ENCODE data around the gene KCNH6.

The KCNH6 gene

DNA sequence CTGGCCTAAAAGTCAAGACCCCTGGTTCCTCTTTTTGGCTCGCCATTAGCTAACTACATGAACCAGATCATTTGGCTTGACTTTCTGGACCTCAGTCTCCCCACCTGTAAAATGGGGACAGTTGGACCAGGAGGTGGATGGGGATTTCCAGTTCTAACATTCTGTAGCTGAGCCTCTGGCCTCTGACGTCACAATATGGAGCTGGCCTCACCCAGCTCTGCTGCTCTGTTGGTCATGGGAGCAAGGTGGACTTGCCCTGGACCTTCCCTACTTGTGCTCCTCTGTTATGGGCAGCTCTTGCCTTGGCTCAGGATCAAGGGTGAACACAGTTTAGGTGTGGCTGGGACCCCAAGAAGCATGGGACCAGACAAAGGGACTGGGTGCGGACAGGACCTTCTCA is 16.5 kb upstream of the KCNH6 start:
- intact Hi-C loops (cut with micrococcal nuclease), result no loop called here
- Mint-ChIP-seq H3K36me3 (ENCODE audit: low read depth) (peaks cover 11% of the 10 kb centered on the region), H3K27me3 (peaks cover 9% of the 10 kb centered on the region), H3K27ac (no peak overlapping the region), H3K4me1 (ENCODE audit: low read depth) (peaks cover 37% of the 10 kb centered on the region), H3K9me3 (peaks cover 21% of the 10 kb centered on the region), H3K4me3 (no peak overlapping the region)

DNA sequence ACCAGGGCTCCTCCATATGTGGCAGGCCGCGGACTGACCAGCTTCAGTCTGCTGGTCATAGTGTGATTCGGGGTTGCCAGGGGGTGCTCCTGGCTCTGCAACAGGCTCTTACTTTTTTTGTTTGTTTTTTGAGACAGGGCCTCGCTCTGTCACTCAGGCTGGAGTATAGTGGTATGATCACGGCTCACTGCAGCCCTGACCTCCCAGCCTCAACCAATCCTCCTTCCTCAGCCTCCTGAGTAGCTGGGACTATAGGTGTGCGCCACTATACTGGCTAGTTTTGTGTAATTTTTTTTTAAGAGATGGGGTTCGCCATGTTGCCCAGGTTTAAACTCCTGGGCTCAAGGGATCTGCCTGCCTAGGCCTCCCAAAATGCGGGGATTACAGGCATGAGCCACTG is 11.8 kb upstream of the KCNH6 start:
- H3K9me3 Mint-ChIP-seq, result peaks cover 5% of the 10 kb centered on the region
- peaks cover 27% of the 10 kb centered on the region for H3K27me3 Mint-ChIP-seq
- no peaks in the 10 kb centered on the region for H3K36me3 Mint-ChIP-seq (ENCODE audit: low read depth)
- intact Hi-C loops (cut with micrococcal nuclease), result no loop called here
- no peak overlapping the region for H3K27ac Mint-ChIP-seq
- peaks cover 7% of the 10 kb centered on the region for H3K4me1 Mint-ChIP-seq (ENCODE audit: low read depth)
- no peak overlapping the region for H3K4me3 Mint-ChIP-seq

DNA sequence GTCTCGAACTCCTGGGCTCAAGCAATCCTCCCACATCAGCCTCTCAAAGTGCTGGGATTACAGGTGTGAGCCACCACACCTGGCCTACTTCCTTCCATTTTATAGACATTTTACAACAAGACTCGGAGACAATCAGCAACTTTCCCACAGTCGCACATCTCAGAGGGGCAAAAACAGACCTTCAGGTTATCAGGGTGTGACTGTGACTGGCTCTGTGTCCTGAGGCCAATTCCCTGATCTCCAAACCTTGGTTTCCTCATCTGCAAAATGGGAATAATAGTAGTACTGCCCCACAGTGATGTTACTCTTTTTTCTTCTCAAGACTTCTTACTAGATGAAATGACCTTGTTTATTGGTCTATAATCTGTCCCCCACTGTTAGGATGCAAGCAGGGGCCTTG is 10.8 kb upstream of the KCNH6 start:
- H3K36me3 Mint-ChIP-seq (ENCODE audit: low read depth), result no peaks in the 10 kb centered on the region
- peaks cover 7% of the 10 kb centered on the region for H3K4me1 Mint-ChIP-seq (ENCODE audit: low read depth)
- H3K27me3 Mint-ChIP-seq, result peaks cover 33% of the 10 kb centered on the region
- H3K9me3 Mint-ChIP-seq, result no peaks in the 10 kb centered on the region
- intact Hi-C loops (cut with micrococcal nuclease), result no loop called here
- no peak overlapping the region for H3K4me3 Mint-ChIP-seq
- H3K27ac Mint-ChIP-seq, result no peak overlapping the region

DNA sequence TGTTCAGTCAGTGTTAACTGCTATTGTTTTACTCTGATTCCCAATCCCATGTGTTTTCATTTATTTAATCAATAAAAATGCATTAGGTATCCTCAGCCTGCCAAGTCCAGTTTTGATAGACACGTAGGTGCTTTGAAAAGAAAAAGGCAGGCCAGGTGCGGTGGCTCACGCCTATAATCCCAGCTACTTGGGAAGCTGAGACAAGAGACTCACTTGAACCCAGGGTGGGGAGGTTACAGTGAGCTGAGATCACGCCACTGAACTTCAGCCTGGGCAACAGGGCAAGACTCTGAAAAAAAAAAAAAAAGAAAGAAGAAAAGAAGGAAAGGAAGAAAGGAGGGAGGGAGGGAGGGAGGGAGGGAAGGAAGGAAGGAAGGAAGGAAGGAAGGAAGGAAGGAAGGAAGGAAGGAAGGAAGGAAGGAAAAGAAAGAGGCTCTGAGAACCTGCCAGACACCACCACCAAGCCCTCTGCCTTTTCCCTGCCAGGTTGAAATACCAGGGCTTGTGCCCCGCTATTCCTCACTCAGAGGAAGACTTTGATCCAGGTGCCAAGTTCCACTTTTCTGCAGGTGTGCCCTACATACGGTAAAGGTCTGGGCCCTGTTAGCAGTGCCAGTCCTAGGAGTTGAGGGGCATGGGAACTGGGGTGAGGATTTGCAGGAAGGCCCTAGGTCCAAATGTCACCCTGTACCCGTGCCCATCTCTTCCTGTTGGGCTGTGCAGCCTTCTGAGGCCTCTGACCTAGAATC is 10.1 kb upstream of the KCNH6 start:
- Mint-ChIP-seq H3K4me3 (no peak overlapping the region), H3K27me3 (peaks cover 36% of the 10 kb centered on the region), H3K4me1 (ENCODE audit: low read depth) (peaks cover 7% of the 10 kb centered on the region), H3K36me3 (ENCODE audit: low read depth) (no peaks in the 10 kb centered on the region), H3K9me3 (no peaks in the 10 kb centered on the region), H3K27ac (no peak overlapping the region)
- intact Hi-C loops (cut with micrococcal nuclease), result no loop called here

DNA sequence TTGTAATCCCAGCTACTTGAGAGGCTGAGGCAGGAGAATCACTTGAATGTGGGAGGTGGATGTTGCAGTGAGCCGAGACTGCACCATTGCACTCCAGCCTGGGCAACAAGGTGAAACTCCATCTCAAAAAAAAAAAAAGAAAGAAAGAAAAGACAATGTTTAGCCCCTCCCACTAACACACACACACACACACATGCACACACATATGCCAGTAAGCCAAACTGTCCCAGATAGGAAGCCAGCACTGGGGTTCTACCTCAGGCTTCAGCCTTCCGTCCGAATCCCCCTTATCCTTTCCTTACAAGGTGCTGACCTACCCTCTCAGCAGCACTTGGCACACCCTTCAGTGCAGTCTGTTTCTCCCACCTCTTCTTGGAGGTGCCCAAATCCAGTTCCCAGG is 8.7 kb upstream of the KCNH6 start:
- H3K27ac Mint-ChIP-seq, result no peak overlapping the region
- peaks cover 7% of the 10 kb centered on the region for H3K4me1 Mint-ChIP-seq (ENCODE audit: low read depth)
- no peak overlapping the region for H3K4me3 Mint-ChIP-seq
- H3K36me3 Mint-ChIP-seq (ENCODE audit: low read depth), result no peaks in the 10 kb centered on the region
- no peaks in the 10 kb centered on the region for H3K9me3 Mint-ChIP-seq
- peaks cover 36% of the 10 kb centered on the region for H3K27me3 Mint-ChIP-seq
- intact Hi-C loops (cut with micrococcal nuclease), result no loop called here

DNA sequence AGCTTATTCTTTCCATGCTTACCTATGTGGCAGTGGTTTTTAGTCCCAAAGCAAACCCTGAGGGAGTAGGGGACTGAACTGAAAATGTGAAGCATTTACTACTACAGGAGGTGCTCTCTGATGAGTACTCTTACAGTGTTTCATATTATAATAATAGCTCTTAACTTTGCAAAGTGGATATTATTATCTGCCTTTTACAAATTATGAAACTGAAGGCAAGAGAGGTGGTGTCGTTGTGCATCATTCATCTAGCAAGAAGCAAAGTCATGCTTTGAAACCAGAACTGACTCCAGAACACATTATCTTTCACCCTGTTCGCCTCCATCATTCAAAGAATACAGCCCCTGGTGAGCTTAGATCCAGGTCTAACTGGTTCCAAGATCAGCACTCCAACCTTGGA is 8.2 kb upstream of the KCNH6 start:
- Mint-ChIP-seq H3K27ac (no peak overlapping the region), H3K4me3 (no peak overlapping the region), H3K4me1 (ENCODE audit: low read depth) (peaks cover 7% of the 10 kb centered on the region), H3K9me3 (no peaks in the 10 kb centered on the region), H3K27me3 (peaks cover 39% of the 10 kb centered on the region), H3K36me3 (ENCODE audit: low read depth) (no peaks in the 10 kb centered on the region)
- intact Hi-C loops (cut with micrococcal nuclease), result no loop called here

DNA sequence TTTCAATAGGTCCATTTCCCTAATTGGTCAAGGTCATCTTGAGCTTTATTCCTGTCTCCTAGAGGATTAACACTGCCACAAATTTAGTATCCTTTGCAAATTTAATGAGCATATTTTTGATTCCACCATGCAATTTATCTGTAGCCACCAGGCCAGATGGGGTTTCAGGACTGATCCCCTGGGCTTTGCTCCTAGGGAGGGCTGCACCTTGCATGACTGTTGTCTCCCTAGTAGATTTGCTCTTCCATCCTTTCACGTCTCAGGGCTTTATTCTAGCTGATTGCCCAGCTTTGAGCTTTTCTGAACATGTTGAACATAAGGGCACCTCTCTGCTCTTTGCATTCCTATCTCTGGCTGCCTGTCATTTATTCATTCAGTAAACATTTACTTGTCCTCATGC is 7.7 kb upstream of the KCNH6 start:
- Mint-ChIP-seq H3K9me3 (no peaks in the 10 kb centered on the region), H3K27me3 (peaks cover 39% of the 10 kb centered on the region), H3K27ac (no peak overlapping the region), H3K4me1 (ENCODE audit: low read depth) (peaks cover 7% of the 10 kb centered on the region), H3K36me3 (ENCODE audit: low read depth) (no peaks in the 10 kb centered on the region), H3K4me3 (no peak overlapping the region)
- intact Hi-C loops (cut with micrococcal nuclease), result no loop called here

DNA sequence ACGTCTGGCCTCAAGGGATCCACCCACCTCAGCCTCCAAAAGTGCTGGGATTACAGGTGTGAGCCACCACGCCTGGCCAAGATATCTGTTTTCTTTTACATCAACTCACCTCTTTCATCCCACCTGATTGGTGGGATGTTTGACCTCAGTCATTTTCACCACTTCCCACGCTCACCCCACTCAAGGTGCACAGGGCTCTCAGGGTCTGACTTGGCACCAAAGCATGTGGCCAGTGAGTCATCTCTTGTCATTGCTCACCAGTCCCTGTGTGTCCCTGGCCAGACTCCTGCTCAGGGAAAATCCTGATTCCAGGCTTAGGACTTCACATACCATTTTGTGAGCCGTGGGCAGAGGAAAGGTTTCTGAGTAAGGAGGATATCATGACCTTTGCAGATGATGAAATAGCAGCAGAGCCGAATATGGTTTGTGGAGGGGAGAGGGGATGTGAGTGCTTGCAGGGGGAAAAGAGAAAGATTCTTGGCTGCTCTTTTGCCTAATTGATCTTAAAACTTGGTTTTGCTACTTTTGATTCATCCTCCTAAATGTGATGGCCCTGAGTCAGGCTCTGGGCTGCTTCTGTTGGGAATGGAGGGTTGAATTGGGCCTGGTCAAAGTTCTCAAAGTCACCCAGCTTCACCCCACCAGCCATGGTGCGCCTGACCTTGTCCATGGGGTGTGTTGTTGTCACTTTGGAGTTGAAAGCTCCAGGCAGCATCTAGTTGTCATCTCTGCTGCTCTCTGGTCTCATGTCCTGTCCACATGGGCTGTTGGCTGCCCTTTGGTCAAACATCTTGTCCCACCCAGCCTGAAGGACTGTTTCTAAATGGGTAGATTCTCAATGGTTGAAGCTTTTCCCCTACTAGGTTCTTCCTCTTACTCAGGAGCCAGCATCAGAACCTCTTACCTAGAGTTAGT is 6.0 kb upstream of the KCNH6 start:
- Mint-ChIP-seq H3K9me3 (no peaks in the 10 kb centered on the region), H3K4me3 (no peak overlapping the region), H3K27ac (no peak overlapping the region), H3K4me1 (ENCODE audit: low read depth) (peaks cover 7% of the 10 kb centered on the region), H3K36me3 (ENCODE audit: low read depth) (no peaks in the 10 kb centered on the region), H3K27me3 (peaks cover 57% of the 10 kb centered on the region)
- intact Hi-C loops (cut with micrococcal nuclease), result no loop called here

DNA sequence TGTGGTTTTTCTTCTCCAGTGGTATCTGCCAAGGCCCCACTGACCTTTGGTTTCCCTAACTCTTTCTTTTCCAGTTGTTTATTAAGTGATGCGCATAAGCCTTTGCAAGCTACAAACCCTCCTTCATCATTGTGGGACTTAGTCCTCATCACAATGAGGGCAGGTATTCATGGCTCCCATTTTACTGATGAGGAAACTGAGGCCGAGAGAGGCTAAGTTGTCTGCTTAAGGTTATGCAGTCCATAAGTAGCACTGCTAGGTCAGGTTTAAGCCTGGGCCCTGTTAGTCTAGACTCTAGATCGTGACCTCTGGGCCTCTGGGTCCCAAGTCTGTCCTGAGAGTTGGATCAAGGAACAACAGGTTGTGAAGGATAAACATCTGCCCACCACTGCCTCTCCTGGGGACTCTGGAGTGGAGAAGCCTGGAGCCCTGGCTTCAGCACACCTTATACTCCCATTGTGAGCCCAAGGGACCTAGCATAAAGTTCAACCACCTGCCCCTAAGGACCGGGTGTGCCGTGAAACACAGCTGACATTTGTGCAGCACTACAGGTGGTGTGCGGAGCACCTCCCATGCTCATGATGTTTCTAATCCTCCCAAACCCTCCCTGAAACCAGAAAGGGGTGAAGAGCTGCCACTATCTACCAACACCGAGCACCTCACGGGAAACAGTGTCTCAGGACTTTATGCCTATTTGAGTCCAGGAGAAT is 5.2 kb upstream of the KCNH6 start:
- intact Hi-C loops (cut with micrococcal nuclease), result no loop called here
- Mint-ChIP-seq H3K27ac (no peak overlapping the region), H3K4me1 (ENCODE audit: low read depth) (peaks cover 7% of the 10 kb centered on the region), H3K36me3 (ENCODE audit: low read depth) (no peaks in the 10 kb centered on the region), H3K4me3 (no peak overlapping the region), H3K9me3 (no peaks in the 10 kb centered on the region), H3K27me3 (peaks cover 61% of the 10 kb centered on the region)

DNA sequence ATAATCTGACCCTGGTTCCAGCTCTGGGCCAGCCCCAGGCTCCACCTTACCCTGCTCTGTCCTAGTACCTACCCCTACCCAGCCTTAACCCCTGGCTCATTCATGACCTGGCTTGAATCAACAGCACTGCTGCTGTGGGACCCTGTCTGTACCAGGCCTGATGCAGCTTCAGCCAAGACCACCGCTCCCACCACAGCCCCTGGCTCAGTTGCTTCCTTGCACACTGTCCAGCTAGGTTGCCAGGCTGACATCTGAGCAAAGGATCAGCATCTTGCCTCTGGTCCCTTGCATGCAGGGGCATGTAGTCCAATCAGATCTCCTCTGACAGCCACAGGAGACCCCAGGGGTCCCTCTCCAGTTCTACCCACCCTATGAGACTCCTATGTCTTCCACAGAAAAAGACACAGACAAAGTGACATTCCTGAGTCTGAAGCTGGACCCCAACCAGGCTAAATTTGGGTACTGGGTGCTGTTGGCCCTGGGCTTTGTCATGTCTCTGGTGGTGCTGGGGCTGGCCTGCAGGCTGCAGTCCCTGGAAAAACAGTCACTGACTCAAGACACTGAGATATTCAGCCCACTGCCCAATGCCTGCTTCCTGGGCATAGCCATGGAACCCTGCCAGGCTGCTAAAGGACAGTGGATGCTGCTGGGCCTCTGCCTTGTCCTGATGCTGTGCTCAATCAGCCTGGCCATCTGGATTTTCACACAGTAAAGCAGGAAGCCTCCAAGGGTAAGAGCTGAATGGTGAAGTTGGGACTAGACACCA is 3.9 kb upstream of the KCNH6 start:
- H3K27me3 Mint-ChIP-seq, result peaks cover 67% of the 10 kb centered on the region
- intact Hi-C loops (cut with micrococcal nuclease), result no loop called here
- H3K27ac Mint-ChIP-seq, result no peak overlapping the region
- H3K4me1 Mint-ChIP-seq (ENCODE audit: low read depth), result no peaks in the 10 kb centered on the region
- no peak overlapping the region for H3K4me3 Mint-ChIP-seq
- no peaks in the 10 kb centered on the region for H3K9me3 Mint-ChIP-seq
- H3K36me3 Mint-ChIP-seq (ENCODE audit: low read depth), result no peaks in the 10 kb centered on the region

DNA sequence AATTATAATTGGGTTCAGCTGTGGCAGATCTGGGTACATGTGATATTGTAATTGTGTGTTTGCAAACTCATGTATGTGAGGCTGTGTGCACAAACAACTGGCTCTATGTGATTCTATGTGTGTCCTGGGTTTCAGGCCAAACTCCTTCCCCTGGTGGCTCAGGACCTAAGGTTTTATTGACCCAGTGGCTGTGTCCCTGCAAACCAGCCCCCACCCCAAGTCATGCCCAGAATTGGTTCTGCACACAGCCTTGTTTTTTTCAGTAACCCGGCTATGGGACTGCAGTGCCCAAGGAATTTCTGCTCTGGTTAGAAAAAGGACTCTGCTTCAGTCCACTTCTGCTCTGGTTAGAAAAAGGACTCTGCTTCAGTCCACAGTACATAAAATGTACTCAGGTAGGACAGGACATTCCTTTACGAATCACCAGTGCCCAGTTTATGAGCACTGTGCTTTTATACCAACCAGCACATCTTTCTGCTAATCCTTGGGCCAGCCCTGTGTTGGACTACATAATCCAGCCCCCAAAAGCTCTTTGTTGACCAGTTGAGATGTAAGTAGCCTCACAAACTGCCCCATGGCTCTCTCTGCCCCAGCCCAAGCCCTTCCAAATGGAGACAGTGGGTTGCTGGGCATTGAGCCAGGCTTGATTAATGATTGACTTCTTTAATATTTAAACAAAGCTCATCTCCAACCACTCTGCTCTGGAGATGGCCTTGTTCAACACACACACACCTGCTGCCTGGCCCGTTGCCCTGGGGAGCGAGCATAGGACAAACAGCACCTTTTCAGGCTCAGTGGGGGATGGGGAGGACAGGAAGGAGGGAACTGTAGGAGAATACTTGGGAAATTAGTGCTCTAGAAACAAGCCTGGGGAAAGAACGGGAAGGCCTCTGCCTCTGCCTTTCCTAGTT is 2.9 kb upstream of the KCNH6 start:
- Mint-ChIP-seq H3K4me3 (no peak overlapping the region), H3K4me1 (ENCODE audit: low read depth) (no peaks in the 10 kb centered on the region), H3K27me3 (peaks cover 71% of the 10 kb centered on the region), H3K9me3 (no peaks in the 10 kb centered on the region), H3K36me3 (ENCODE audit: low read depth) (no peaks in the 10 kb centered on the region), H3K27ac (no peak overlapping the region)
- intact Hi-C loops (cut with micrococcal nuclease), result no loop called here

DNA sequence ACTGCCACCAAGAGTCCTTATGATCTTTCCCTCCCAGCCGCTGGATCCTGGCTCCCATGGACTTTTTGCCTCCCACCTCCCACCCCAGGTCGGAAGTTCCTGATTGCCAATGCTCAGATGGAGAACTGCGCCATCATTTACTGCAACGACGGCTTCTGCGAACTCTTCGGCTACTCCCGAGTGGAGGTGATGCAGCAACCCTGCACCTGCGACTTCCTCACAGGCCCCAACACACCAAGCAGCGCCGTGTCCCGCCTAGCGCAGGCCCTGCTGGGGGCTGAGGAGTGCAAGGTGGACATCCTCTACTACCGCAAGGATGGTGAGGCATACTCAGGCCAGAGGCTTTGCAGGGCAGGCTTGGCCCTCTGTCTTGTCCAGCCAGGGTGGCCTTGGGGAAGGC is 893 bp downstream of the KCNH6 start:
- Mint-ChIP-seq H3K27ac (no peak overlapping the region), H3K36me3 (ENCODE audit: low read depth) (no peaks in the 10 kb centered on the region), H3K9me3 (no peaks in the 10 kb centered on the region), H3K4me3 (no peak overlapping the region), H3K27me3 (peaks cover 66% of the 10 kb centered on the region), H3K4me1 (ENCODE audit: low read depth) (no peaks in the 10 kb centered on the region)
- intact Hi-C loops (cut with micrococcal nuclease), result no loop called here

Data from dendritic cell treated with granulocyte-macrophage colony-stimulating factor and Interleukin-4, amounts not matched to agents 40 ng/mL and 50 ng/mL, for 4 days (primary cell).